HEK293 (cell line): Measurements from ENCODE around the gene LRRC37A.

Experiments used
- GLIS2 ChIP-seq: fragments of 450-650 bp; formaldehyde crosslinking; IDR thresholded peaks from 2 replicates; pipeline ENCODE4 v1.5.1; 2016; ENCODE audit warnings: missing biosample characterization, missing genetic modification characterization
- HIC1 ChIP-seq: fragments of 450-650 bp; formaldehyde crosslinking; IDR thresholded peaks from 2 replicates; pipeline ENCODE4 v1.5.1; 2016; ENCODE audit warnings: missing biosample characterization, missing genetic modification characterization
- KLF1 ChIP-seq: fragments of 450-650 bp; formaldehyde crosslinking; IDR thresholded peaks from 2 replicates; pipeline ENCODE4 v1.5.1; 2016; ENCODE audit warnings: missing biosample characterization, missing genetic modification characterization
- KLF8 ChIP-seq: fragments of 450-650 bp; formaldehyde crosslinking; IDR thresholded peaks from 2 replicates; pipeline ENCODE4 v1.5.1; 2016; ENCODE audit warnings: missing biosample characterization, missing genetic modification characterization
- PRDM6 ChIP-seq: fragments of 450-650 bp; formaldehyde crosslinking; IDR thresholded peaks from 2 replicates; pipeline ENCODE4 v1.5.1; 2017; ENCODE audit warnings: missing biosample characterization, missing genetic modification characterization
- SCRT2 ChIP-seq: fragments of 450-650 bp; formaldehyde crosslinking; IDR thresholded peaks from 2 replicates; pipeline ENCODE4 v1.5.1; 2016; ENCODE audit warnings: missing biosample characterization, missing genetic modification characterization
- SP7 ChIP-seq: fragments of 450-650 bp; formaldehyde crosslinking; IDR thresholded peaks from 2 replicates; pipeline ENCODE4 v1.5.1; 2016; ENCODE audit warnings: missing biosample characterization, missing genetic modification characterization
- YY1 ChIP-seq: fragments of 450-650 bp; formaldehyde crosslinking; IDR thresholded peaks from 2 replicates; pipeline ENCODE4 v1.5.1; 2018; ENCODE audit warnings: missing biosample characterization, missing genetic modification characterization
- ZBTB44 ChIP-seq: fragments of 450-650 bp; IDR thresholded peaks from 2 replicates; pipeline ENCODE4 v1.5.1; 2018; ENCODE audit warnings: missing biosample characterization, mild to moderate bottlenecking, missing genetic modification characterization
- ZFP37 ChIP-seq: fragments of 450-650 bp; formaldehyde crosslinking; IDR thresholded peaks from 2 replicates; pipeline ENCODE4 v1.5.1; 2016; ENCODE audit warnings: missing biosample characterization, missing genetic modification characterization
- ZNF132 ChIP-seq: fragments of 450-650 bp; formaldehyde crosslinking; IDR thresholded peaks from 2 replicates; pipeline ENCODE4 v1.5.1; 2017; ENCODE audit warnings: missing biosample characterization, missing genetic modification characterization, borderline replicate concordance
- ZNF24 ChIP-seq: fragments of 450-650 bp; formaldehyde crosslinking; IDR thresholded peaks from 2 replicates; pipeline ENCODE4 v1.5.1; 2016; ENCODE audit warnings: missing biosample characterization, missing genetic modification characterization
- ZNF280C ChIP-seq: fragments of 450-650 bp; formaldehyde crosslinking; IDR thresholded peaks from 2 replicates; pipeline ENCODE4 v1.5.1; 2016; ENCODE audit warnings: missing biosample characterization, missing genetic modification characterization
- ZNF302 ChIP-seq: fragments of 450-650 bp; formaldehyde crosslinking; IDR thresholded peaks from 2 replicates; pipeline ENCODE4 v1.5.1; 2016; ENCODE audit warnings: missing biosample characterization, missing genetic modification characterization, low read depth
- ZNF433 ChIP-seq: fragments of 450-650 bp; formaldehyde crosslinking; IDR thresholded peaks from 2 replicates; pipeline ENCODE4 v1.5.1; 2016; ENCODE audit warnings: missing biosample characterization, missing genetic modification characterization, low read depth
- ZNF501 ChIP-seq: fragments of 450-650 bp; formaldehyde crosslinking; IDR thresholded peaks from 2 replicates; pipeline ENCODE4 v1.5.1; 2016; ENCODE audit warnings: missing biosample characterization, missing genetic modification characterization
- ZNF514 ChIP-seq: fragments of 450-650 bp; formaldehyde crosslinking; IDR thresholded peaks from 2 replicates; pipeline ENCODE4 v1.5.1; 2016; ENCODE audit warnings: missing biosample characterization, missing genetic modification characterization
- ZNF555 ChIP-seq: fragments of 450-650 bp; formaldehyde crosslinking; conservative IDR thresholded peaks from 2 replicates; pipeline ENCODE4 v1.5.1; 2017; ENCODE audit warnings: missing biosample characterization, mild to moderate bottlenecking, missing genetic modification characterization, inconsistent platforms
- ZNF596 ChIP-seq: fragments of 450-650 bp; IDR thresholded peaks from 2 replicates; pipeline ENCODE4 v1.5.0; 2018; ENCODE audit warnings: missing biosample characterization, mild to moderate bottlenecking, missing genetic modification characterization, moderate library complexity
- ZNF600 ChIP-seq: fragments of 450-650 bp; formaldehyde crosslinking; IDR thresholded peaks from 2 replicates; pipeline ENCODE4 v1.5.1; 2016; ENCODE audit warnings: missing biosample characterization, missing genetic modification characterization
- ZNF624 ChIP-seq: fragments of 450-650 bp; formaldehyde crosslinking; IDR thresholded peaks from 2 replicates; pipeline ENCODE4 v1.5.1; 2017; ENCODE audit warnings: missing biosample characterization, missing genetic modification characterization
- ZNF707 ChIP-seq: fragments of 450-650 bp; formaldehyde crosslinking; IDR thresholded peaks from 2 replicates; pipeline ENCODE4 v1.5.1; 2016; ENCODE audit warnings: missing biosample characterization, missing genetic modification characterization
- ZNF830 ChIP-seq: fragments of 450-650 bp; IDR thresholded peaks from 2 replicates; pipeline ENCODE4 v1.5.0; 2018; ENCODE audit warnings: missing biosample characterization, missing genetic modification characterization, low read depth, mild to moderate bottlenecking, moderate library complexity
- ZSCAN18 ChIP-seq: fragments of 450-650 bp; formaldehyde crosslinking; IDR thresholded peaks from 2 replicates; pipeline ENCODE4 v1.5.1; 2016; ENCODE audit warnings: missing biosample characterization, missing genetic modification characterization
- TF ChIP-seq, protein P1 (sequence below): fragments of 450-650 bp; formaldehyde crosslinking; IDR thresholded peaks from 2 replicates; pipeline ENCODE4 v1.5.1; 2016; ENCODE audit warnings: missing biosample characterization, missing genetic modification characterization
- TF ChIP-seq, protein P2 (sequence below): fragments of 450-650 bp; formaldehyde crosslinking; IDR thresholded peaks from 2 replicates; pipeline ENCODE4 v1.5.1; 2016; ENCODE audit warnings: missing biosample characterization, missing genetic modification characterization

Gene LRRC37A

DNA sequence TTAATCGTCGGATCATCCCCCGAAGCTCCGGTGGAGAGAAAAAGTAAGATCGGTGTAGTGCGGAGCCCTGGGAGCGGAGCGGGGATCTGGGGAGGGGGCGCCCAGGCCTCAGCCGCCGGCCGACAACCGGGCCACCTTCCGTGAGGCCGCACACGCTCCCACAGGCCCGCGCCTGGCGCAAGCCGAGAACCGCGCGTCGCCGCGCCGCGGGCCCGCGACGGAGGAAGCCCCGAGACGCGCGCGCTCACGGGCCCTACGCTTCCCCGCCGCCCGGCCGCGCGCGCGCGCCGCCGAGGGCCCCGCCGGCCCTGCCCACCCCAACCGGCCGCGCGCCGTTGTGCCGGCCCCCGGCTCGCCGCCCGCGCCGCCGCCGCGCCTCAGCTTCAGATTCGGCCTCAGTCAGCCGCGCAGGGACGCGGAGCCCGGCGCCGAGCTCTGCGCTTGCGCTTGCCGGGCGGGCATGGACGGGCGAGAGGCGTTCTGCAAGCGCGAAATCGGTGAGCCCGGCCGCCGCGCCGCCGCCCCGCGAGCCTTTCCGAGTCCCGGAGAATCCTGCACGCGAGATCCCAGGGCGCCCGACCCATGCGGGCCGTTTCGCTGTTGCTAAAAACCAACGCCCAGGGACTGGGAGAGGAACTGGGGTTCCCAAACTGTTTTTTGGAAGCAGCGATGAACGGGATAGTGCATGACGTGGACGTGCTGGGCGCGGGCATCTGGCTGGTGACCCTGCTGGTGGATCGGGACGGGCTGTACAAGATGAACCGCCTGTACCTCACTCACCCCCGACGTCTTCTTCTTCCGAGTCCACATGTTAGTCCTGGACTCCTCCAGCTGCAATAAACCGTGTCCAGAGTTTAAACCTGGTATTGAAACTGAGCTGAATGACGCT is 28.0 kb upstream of the LRRC37A start (continued):
- TF ChIP-seq ZNF514 (tag by site-specific recombination) (no peak), ZNF24 (tag by site-specific recombination) (0 out of 2 replicates have a peak, but pooled peaks have one; percentile 35), ZFP37 (tag by site-specific recombination) (peak; percentile 93), ZNF596 (no peak), ZNF501 (no peak; the same call in none of the 2 replicates), ZNF707 (tag by site-specific recombination) (no peak), PRDM6 (tag by site-specific recombination) (no peak), ZNF302 (tag by site-specific recombination) (no peak), SP7 (tag by site-specific recombination) (peak; percentile 33; the same call in 1 of the 2 replicates), YY1 (tag by site-specific recombination) (no peak), GLIS2 (tag by site-specific recombination) (no peak), ZSCAN18 (tag by site-specific recombination) (no peak), SCRT2 (tag by site-specific recombination) (no peak; the same call in 1 of the 2 replicates), HIC1 (tag by site-specific recombination) (peak; percentile 93), ZNF555 (tag by site-specific recombination) (no peak), ZNF433 (tag by site-specific recombination) (no peak), ZBTB44 (tag by site-specific recombination) (no peak), KLF8 (tag by site-specific recombination) (peak; percentile 78; the same call in 1 of the 2 replicates), ZNF280C (tag by site-specific recombination) (no peak), KLF1 (tag by site-specific recombination) (peak; percentile 57; the same call in 1 of the 2 replicates), ZNF132 (tag by site-specific recombination) (no peak), ZNF624 (tag by site-specific recombination) (no peak), ZNF830 (tag by site-specific recombination) (no peak), ZNF600 (peak; percentile 99)
- TF ChIP-seq, protein P1, sequence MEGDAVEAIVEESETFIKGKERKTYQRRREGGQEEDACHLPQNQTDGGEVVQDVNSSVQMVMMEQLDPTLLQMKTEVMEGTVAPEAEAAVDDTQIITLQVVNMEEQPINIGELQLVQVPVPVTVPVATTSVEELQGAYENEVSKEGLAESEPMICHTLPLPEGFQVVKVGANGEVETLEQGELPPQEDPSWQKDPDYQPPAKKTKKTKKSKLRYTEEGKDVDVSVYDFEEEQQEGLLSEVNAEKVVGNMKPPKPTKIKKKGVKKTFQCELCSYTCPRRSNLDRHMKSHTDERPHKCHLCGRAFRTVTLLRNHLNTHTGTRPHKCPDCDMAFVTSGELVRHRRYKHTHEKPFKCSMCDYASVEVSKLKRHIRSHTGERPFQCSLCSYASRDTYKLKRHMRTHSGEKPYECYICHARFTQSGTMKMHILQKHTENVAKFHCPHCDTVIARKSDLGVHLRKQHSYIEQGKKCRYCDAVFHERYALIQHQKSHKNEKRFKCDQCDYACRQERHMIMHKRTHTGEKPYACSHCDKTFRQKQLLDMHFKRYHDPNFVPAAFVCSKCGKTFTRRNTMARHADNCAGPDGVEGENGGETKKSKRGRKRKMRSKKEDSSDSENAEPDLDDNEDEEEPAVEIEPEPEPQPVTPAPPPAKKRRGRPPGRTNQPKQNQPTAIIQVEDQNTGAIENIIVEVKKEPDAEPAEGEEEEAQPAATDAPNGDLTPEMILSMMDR = no peak; the same call in 1 of the 2 replicates
- TF ChIP-seq, protein P2, sequence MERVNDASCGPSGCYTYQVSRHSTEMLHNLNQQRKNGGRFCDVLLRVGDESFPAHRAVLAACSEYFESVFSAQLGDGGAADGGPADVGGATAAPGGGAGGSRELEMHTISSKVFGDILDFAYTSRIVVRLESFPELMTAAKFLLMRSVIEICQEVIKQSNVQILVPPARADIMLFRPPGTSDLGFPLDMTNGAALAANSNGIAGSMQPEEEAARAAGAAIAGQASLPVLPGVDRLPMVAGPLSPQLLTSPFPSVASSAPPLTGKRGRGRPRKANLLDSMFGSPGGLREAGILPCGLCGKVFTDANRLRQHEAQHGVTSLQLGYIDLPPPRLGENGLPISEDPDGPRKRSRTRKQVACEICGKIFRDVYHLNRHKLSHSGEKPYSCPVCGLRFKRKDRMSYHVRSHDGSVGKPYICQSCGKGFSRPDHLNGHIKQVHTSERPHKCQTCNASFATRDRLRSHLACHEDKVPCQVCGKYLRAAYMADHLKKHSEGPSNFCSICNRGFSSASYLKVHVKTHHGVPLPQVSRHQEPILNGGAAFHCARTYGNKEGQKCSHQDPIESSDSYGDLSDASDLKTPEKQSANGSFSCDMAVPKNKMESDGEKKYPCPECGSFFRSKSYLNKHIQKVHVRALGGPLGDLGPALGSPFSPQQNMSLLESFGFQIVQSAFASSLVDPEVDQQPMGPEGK (tag by site-specific recombination) = no peak; the same call in 1 of the 2 replicates
